Small intestine (tissue), 4 donors: Measurements from ENCODE around the gene SIGLEC7. TPM values are rescaled to one million over a fixed set of nuclear protein-coding genes. Genes with fewer than 3 reads are reported as not detected.

Experiments
- polyA plus RNA-seq, 4 donors: library from polyadenylated mRNA; stranded (reverse) in 3 of 4; unstranded in 1 of 4; fragments of 200-250 nt in 3 of 4; fragments of 120-200 nt in 1 of 4; gene quantifications; one replicate each; pipeline versions ENCODE4 v1.2.1 to v1.2.3, GENCODE V29; 2013
- donor health status: healthy with polysubstance abuse.
- donor health status: Bipolar disorder and iron deficiency.
- donor health status: healthy.

Gene SIGLEC7
- polyA plus RNA-seq, 4 donors: 0.45 to 1.9 (median 1.3) TPM

Other genes starting within 250 kb of the SIGLEC7 start
- not detected for gene KLK4, start 230.9 kb upstream of the SIGLEC7 start, polyA plus RNA-seq
- under 1 TPM in 1 of 4 donors, not detected in 3; 0.10 TPM for gene KLK5, start 189.3 kb upstream of the SIGLEC7 start, polyA plus RNA-seq
- under 1 TPM in 2 of 4 donors, not detected in 2; 0.03 to 0.07 TPM for gene KLK6, start 172.7 kb upstream of the SIGLEC7 start, polyA plus RNA-seq
- gene KLK7, start 158.4 kb upstream of the SIGLEC7 start, polyA plus RNA-seq: under 1 TPM in 1 of 4 donors, not detected in 3; 0.07 TPM
- under 1 TPM in 1 of 4 donors, not detected in 3; 0.12 TPM for gene KLK8, start 140.7 kb upstream of the SIGLEC7 start, polyA plus RNA-seq
- 1 to 10 TPM in 1 of 4 donors, under 1 TPM in 2, not detected in 1; 0.10 to 1.7 (median 0.81) TPM for gene KLK10, start 122.6 kb upstream of the SIGLEC7 start, polyA plus RNA-seq
- 1 to 10 TPM in 2 of 4 donors, under 1 TPM in 2; 0.67 to 1.4 (median 0.90) TPM for gene KLK11, start 115.7 kb upstream of the SIGLEC7 start, polyA plus RNA-seq
- gene KLK12, start 107.3 kb upstream of the SIGLEC7 start, polyA plus RNA-seq: 10 to 100 TPM in 1 of 4 donors, 1 to 10 TPM in 2, not detected in 1; 1.4 to 10.6 (median 2.7) TPM
- 1 to 10 TPM in 3 of 4 donors, under 1 TPM in 1; 0.13 to 5.9 (median 2.5) TPM for gene KLK13, start 77.2 kb upstream of the SIGLEC7 start, polyA plus RNA-seq
- gene KLK14, start 59.4 kb upstream of the SIGLEC7 start, polyA plus RNA-seq: under 1 TPM in 2 of 4 donors, not detected in 2; 0.07 to 0.22 TPM
- gene CTU1, start 33.9 kb upstream of the SIGLEC7 start, polyA plus RNA-seq: 1 to 10 TPM; 1.3 to 4.0 (median 2.3) TPM
- 1 to 10 TPM in 2 of 4 donors, under 1 TPM in 2; 0.81 to 3.4 (median 1.0) TPM for gene SIGLEC9, start 17.4 kb upstream of the SIGLEC7 start, polyA plus RNA-seq
- 1 to 10 TPM in 3 of 4 donors, under 1 TPM in 1; 0.67 to 5.2 (median 4.5) TPM for gene CD33, start 82.8 kb downstream of the SIGLEC7 start, polyA plus RNA-seq
- gene SIGLECL1, start 108.8 kb downstream of the SIGLEC7 start, polyA plus RNA-seq: not detected
- 1 to 10 TPM in 2 of 4 donors, not detected in 2; 1.1 to 1.3 TPM for gene IGLON5, start 169.3 kb downstream of the SIGLEC7 start, polyA plus RNA-seq
- 1 to 10 TPM; 1.4 to 6.0 (median 2.4) TPM for gene VSIG10L, start 199.8 kb downstream of the SIGLEC7 start, polyA plus RNA-seq
- 100 to 1,000 TPM; 178 to 412 (median 249) TPM for gene ETFB, start 224.1 kb downstream of the SIGLEC7 start, polyA plus RNA-seq
- gene CLDND2, start 226.7 kb downstream of the SIGLEC7 start, polyA plus RNA-seq: 1 to 10 TPM in 2 of 4 donors, under 1 TPM in 1, not detected in 1; 0.25 to 4.1 (median 2.0) TPM
- gene NKG7, start 230.4 kb downstream of the SIGLEC7 start, polyA plus RNA-seq: 1 to 10 TPM; 3.6 to 6.7 (median 5.5) TPM
- under 1 TPM in 1 of 4 donors, not detected in 3; 0.04 TPM for gene LIM2, start 245.7 kb downstream of the SIGLEC7 start, polyA plus RNA-seq
- gene C19orf84, start 248.3 kb downstream of the SIGLEC7 start, polyA plus RNA-seq: 1 to 10 TPM in 1 of 4 donors, not detected in 3; 3.5 TPM